Epithelial cell of esophagus (primary cell): Measurements from ENCODE around the gene ELL2.
"Not testable (repeated sequence)": the region's sequence is repeated elsewhere in the genome, so short reads cannot be mapped to it uniquely, and the experiment has no call there.

Experiments used
- DNase-seq: peaks from one replicate; pipeline ENCODE4 v3.0.0; 2010; ENCODE audit warnings: low read depth
- H3K4me3 ChIP-seq: 2 replicates; pipeline ENCODE4 v1.5.1; 2011; ENCODE audit warnings: mild to moderate bottlenecking, low read length, control low read depth
- TF ChIP-seq, protein P1 (sequence below): IDR thresholded peaks from 2 replicates; pipeline ENCODE4 v1.5.1; 2011; ENCODE audit warnings: low read depth, mild to moderate bottlenecking, low read length, control low read depth, inconsistent platforms; ENCODE audit not compliant: insufficient read depth; ENCODE audit errors: missing control alignments

Gene ELL2

DNA sequence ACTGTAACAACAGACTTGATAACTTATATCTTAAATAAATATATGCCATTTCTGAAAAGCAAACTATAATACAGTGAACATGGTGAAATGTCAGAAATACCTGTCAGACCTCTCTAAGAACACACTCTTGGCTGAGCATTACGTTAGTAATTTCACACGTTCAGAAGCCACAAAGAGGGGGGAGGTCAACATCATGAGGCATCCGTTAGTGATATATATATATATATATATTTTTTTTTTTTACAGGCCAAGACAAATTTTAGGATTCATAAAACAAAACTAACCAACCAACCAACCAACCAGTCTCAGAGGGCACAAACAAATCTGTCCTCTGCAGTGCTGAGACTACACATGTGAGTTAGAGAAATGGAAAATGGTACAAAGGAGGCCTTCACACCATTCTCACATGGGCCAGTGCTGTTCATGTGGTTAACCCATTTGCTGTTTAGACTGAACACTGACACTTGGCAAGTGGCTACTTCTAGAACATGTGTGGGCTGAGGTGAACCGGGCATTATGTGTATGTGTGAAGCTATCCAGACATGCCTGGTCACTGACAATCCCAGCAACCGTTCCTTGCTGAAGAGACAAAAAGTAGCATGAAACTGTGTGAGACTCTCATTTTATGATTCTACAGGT is 54.5 kb downstream of the ELL2 start:
- no peak for DNase-seq
- TF ChIP-seq, protein P1, sequence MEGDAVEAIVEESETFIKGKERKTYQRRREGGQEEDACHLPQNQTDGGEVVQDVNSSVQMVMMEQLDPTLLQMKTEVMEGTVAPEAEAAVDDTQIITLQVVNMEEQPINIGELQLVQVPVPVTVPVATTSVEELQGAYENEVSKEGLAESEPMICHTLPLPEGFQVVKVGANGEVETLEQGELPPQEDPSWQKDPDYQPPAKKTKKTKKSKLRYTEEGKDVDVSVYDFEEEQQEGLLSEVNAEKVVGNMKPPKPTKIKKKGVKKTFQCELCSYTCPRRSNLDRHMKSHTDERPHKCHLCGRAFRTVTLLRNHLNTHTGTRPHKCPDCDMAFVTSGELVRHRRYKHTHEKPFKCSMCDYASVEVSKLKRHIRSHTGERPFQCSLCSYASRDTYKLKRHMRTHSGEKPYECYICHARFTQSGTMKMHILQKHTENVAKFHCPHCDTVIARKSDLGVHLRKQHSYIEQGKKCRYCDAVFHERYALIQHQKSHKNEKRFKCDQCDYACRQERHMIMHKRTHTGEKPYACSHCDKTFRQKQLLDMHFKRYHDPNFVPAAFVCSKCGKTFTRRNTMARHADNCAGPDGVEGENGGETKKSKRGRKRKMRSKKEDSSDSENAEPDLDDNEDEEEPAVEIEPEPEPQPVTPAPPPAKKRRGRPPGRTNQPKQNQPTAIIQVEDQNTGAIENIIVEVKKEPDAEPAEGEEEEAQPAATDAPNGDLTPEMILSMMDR = no peak
- no peak overlapping the region for H3K4me3 ChIP-seq

DNA sequence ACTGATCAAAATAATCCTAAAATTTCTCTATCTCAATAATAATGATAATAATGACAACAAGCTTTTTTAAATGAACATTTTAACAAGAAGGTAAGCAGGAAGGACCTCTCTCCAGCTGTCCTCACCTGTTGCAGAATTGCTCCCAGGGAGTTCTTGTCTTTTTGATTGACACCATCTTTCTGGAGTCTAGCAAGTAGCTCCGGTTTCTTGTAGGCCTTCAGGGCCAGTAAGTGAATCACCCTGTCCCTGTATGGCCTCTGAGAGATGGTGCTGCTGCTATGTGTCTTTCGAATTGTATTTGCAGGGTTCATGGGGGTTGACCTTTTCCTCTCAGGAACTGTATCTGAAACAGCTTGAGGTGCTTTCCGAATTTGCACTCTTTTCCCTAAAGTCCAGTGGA is 55.3 kb downstream of the ELL2 start:
- not testable (repeated sequence) for H3K4me3 ChIP-seq
- peak; percentile 73 for DNase-seq

DNA sequence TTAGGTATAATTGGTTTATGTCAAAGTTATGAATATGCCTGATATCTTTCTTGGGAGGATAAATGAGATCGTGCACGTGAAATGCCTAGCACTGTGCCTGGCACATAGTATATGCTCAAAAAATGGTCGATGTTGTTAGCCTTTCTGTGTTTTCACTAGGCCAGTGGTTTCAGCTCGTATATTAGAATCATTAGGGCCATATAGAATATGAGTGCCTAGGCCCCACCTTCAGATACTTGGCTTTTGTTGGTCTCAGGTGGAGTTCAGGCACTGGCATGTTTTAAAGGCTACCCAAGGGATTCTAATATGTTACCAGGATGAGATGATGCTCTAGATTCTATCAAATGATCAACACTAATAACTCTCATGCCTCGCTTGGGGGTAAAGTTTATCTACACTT is 56.8 kb downstream of the ELL2 start:
- no peak for DNase-seq
- TF ChIP-seq, protein P1 = no peak
- H3K4me3 ChIP-seq = no peak overlapping the region

DNA sequence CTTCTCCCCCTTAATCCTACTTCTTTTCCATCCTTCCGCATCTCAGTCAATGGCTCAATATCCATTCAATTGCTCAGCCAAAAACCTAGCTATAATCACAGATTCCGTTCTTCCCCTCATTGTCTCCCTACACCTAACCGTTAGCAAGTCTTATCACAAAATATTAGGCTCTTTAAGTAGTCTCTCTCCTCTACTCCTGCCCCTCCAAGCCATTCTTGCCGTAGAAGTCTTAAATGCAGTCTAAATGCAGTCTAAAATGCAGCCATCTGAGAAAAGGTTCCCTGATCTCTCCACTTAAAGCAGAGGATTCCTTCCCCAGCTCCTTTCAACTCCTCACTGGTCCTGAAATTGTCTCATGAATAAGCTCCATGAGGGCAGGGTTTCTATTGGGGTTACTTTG is 57.8 kb downstream of the ELL2 start:
- no peak overlapping the region for H3K4me3 ChIP-seq
- no peak for DNase-seq
- TF ChIP-seq, protein P1 = no peak

DNA sequence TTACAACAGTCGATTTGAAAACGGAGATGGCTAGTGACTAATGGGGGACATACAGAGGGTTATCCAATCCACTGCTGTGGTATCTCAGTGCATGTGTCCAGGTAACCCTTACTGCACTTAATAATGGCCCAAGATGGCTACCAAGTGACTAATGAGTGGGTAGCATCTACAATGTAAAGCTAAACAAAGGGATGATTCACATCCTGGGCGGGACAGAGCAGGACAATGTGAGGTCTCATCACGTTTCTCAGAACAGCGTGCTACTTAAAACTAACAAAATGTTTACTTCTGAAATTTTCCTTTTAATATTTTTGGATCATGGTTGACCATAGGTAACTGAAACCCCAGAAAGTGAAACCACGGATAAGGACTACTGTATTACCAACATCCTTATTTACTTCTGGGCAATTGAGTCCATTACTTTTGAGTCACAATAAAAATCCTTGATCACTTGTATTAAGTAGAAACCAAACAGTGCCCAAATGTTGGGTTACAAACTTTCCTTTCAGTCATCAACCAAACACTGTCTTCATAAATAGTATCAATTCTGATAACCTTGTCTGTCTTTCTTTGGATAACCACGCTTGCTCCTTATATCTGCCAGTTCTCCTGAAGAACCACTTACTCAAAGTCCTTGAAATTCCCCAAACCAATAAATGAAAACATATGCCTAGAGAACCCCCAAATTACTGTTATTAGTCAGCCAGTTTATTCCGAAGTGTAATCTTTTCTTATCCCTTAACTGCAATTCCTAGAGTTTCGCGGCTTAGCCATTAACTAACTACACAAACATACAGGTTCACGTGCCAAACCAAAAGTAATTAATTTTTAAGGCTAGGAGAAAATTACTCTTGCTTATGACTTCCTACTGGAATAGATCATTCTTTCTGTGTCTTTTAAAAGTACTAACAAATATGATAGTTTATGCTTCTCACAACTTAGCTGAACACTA is 59.7 kb downstream of the ELL2 start:
- TF ChIP-seq, protein P1 = no peak
- peak; percentile 94 for DNase-seq
- no peak overlapping the region for H3K4me3 ChIP-seq

DNA sequence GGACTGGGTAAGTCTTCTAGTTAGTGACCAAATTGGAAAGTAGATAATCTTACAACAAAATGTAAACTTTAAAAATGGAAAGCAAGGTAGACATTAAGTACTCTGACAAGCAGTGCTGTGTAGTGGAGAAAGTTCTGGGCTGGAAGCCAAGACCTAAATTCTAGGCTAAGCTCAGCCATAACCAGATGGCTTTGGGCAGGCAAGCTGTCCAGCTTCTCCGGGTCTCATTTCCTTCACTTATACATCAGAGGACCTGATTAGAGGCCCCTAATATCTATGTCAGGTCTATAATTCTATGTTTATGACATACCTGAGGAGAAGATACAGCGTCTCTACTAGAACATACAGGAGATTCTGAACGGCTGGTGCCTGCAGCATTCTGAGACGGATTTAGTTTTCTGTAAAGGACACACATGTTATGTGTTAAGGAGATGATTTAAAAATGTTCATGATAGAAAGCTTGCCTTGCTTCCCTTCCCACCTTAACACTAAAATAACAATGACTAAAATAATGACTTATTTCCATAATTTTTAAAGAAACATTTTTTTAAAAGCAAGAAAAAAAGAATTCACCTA is 61.2 kb downstream of the ELL2 start:
- TF ChIP-seq, protein P1 = no peak
- no peak for DNase-seq

DNA sequence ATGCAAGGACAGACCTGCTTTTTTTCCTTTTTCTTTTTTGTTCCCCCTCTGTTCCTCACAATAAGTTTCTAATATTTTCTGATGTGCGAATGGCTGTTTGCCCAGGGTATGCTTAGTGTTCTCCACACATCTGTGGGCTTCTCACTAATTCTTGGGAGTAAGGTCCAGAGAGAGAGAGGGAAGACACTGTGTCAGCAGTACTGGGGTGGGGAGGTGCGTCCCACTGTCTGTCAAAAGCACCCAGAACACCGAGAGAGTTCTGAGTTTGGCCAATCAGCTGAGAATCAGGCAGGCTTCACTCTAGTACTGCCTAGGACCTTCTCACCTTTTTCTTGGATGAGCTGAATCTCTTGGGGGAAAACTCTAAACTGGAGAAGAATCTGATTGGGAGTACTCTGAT is 61.8 kb downstream of the ELL2 start:
- DNase-seq = no peak
- no peak overlapping the region for H3K4me3 ChIP-seq
- TF ChIP-seq, protein P1 = no peak

More for the DNA sequence above, 61.2 kb downstream of the ELL2 start:
- H3K4me3 ChIP-seq = no peak overlapping the region
